Measurements from ENCODE around the gene LOXL3. TPM values are rescaled to one million over a fixed set of nuclear protein-coding genes. Genes with fewer than 3 reads are reported as not detected.

Gene LOXL3
- total and polyA plus RNA-seq, 2 donors from 2014 or later = 2.4 to 9.7 TPM

GRCh38 chr2:74482801-74483674, 70.7 kb downstream of the LOXL3 start, which contains the start of the genes CCDC142 and TTC31:
CCDC142 (minus strand) TSS chr2:74482998; CDS start chr2:74482837, 161 bp downstream.
TTC31 (plus strand) TSS chr2:74483081; CDS start chr2:74483096, 15 bp downstream.
- DNase-seq (peak; percentile 97 to 99 (median 98)), FAIRE-seq (no peak)
- no peaks in the 10 kb centered on the region for H3K9me3 ChIP-seq (ENCODE audit: control insufficient read depth in 2 of 3, insufficient read depth in 1 of 3, low read length in 3 of 3)
- H3K9ac ChIP-seq (ENCODE audit: low read length in 3 of 3) = peak within 1 kb of the TSS; percentile 68 to 98 (median 85)
- peak within 1 kb of the TSS; percentile 95 to 100 (median 99) for H3K4me3 ChIP-seq (ENCODE audit: low read length in 3 of 3)
- intact Hi-C loops (cut with DNase I) = no loop called here
- TF ChIP-seq CTCF (IDR thresholded peaks at IDR 0.05; ENCODE audit: borderline replicate concordance, extremely low read depth, insufficient read depth) = peak; percentile 82
- peak within 1 kb of the TSS; percentile 92 to 98 for H3K27ac ChIP-seq (ENCODE audit: low read depth in 2 of 2, low read length in 2 of 2)
- peaks cover 0 to 20% (median 6%) of the 10 kb centered on the region in 3 donors for H3K4me1 ChIP-seq (ENCODE audit: control insufficient read depth in 2 of 3, insufficient read depth in 2 of 3, low read depth in 1 of 3, low read length in 3 of 3)
- H3K36me3 ChIP-seq (ENCODE audit: control insufficient read depth in 2 of 3, insufficient read depth in 3 of 3, low read length in 3 of 3) = peaks cover 0 to 4% (median 3%) of the 10 kb centered on the region in 3 donors
- H3K27me3 ChIP-seq (ENCODE audit: control insufficient read depth, insufficient read depth, low read length) = no peaks in the 10 kb centered on the region

Other genes starting within 250 kb of the LOXL3 start
- 5.2 TPM for gene SLC4A5, start 210.5 kb downstream of the LOXL3 start, total RNA-seq
- gene SLC4A5, start 210.5 kb downstream of the LOXL3 start, polyA plus RNA-seq (ENCODE audit: insufficient read depth, low read depth, low replicate concordance) = 1.1 TPM
- gene DCTN1, start 173.6 kb downstream of the LOXL3 start, total RNA-seq = 134 TPM
- gene DCTN1, start 173.6 kb downstream of the LOXL3 start, polyA plus RNA-seq (ENCODE audit: insufficient read depth, low read depth, low replicate concordance) = 191 TPM
- 11.6 TPM for gene C2orf81, start 132.3 kb downstream of the LOXL3 start, total RNA-seq
- gene C2orf81, start 132.3 kb downstream of the LOXL3 start, polyA plus RNA-seq (ENCODE audit: insufficient read depth, low read depth, low replicate concordance) = 8.8 TPM
- 23.3 TPM for gene WDR54, start 132.2 kb downstream of the LOXL3 start, total RNA-seq
- gene WDR54, start 132.2 kb downstream of the LOXL3 start, polyA plus RNA-seq (ENCODE audit: insufficient read depth, low read depth, low replicate concordance) = 37.6 TPM
- gene RTKN, start 112.0 kb downstream of the LOXL3 start, total RNA-seq = 76.4 TPM
- gene RTKN, start 112.0 kb downstream of the LOXL3 start, polyA plus RNA-seq (ENCODE audit: insufficient read depth, low read depth, low replicate concordance) = 95.6 TPM
- 44.2 TPM for gene INO80B, start 98.9 kb downstream of the LOXL3 start, total RNA-seq
- gene INO80B, start 98.9 kb downstream of the LOXL3 start, polyA plus RNA-seq (ENCODE audit: insufficient read depth, low read depth, low replicate concordance) = 37.0 TPM
- 83.9 TPM for gene WBP1, start 95.5 kb downstream of the LOXL3 start, total RNA-seq
- 150 TPM for gene WBP1, start 95.5 kb downstream of the LOXL3 start, polyA plus RNA-seq (ENCODE audit: insufficient read depth, low read depth, low replicate concordance)
- gene MOGS, start 88.6 kb downstream of the LOXL3 start, total RNA-seq = 51.9 TPM
- 27.5 TPM for gene MOGS, start 88.6 kb downstream of the LOXL3 start, polyA plus RNA-seq (ENCODE audit: insufficient read depth, low read depth, low replicate concordance)
- gene MRPL53, start 81.3 kb downstream of the LOXL3 start, total RNA-seq = 85.1 TPM
- gene MRPL53, start 81.3 kb downstream of the LOXL3 start, polyA plus RNA-seq (ENCODE audit: insufficient read depth, low read depth, low replicate concordance) = 157 TPM
- gene CCDC142, start 70.9 kb downstream of the LOXL3 start, total RNA-seq = 23.1 TPM
- 2.8 TPM for gene CCDC142, start 70.9 kb downstream of the LOXL3 start, polyA plus RNA-seq (ENCODE audit: insufficient read depth, low read depth, low replicate concordance)
- 29.1 TPM for gene TTC31, start 70.9 kb downstream of the LOXL3 start, total RNA-seq
- 11.5 TPM for gene TTC31, start 70.9 kb downstream of the LOXL3 start, polyA plus RNA-seq (ENCODE audit: insufficient read depth, low read depth, low replicate concordance)
- 2.5 TPM for gene LBX2, start 54.3 kb downstream of the LOXL3 start, total RNA-seq
- gene LBX2, start 54.3 kb downstream of the LOXL3 start, polyA plus RNA-seq (ENCODE audit: insufficient read depth, low read depth, low replicate concordance) = 1.5 TPM
- gene PCGF1, start 46.2 kb downstream of the LOXL3 start, total RNA-seq = 20.7 TPM
- 20.1 TPM for gene PCGF1, start 46.2 kb downstream of the LOXL3 start, polyA plus RNA-seq (ENCODE audit: insufficient read depth, low read depth, low replicate concordance)
- not detected for gene TLX2, start 39.5 kb downstream of the LOXL3 start, total RNA-seq
- not detected for gene TLX2, start 39.5 kb downstream of the LOXL3 start, polyA plus RNA-seq (ENCODE audit: insufficient read depth, low read depth, low replicate concordance)
- not detected for gene DQX1, start 27.7 kb downstream of the LOXL3 start, total RNA-seq
- not detected for gene DQX1, start 27.7 kb downstream of the LOXL3 start, polyA plus RNA-seq (ENCODE audit: insufficient read depth, low read depth, low replicate concordance)
- gene AUP1, start 24.2 kb downstream of the LOXL3 start, total RNA-seq = 91.0 TPM
- 130 TPM for gene AUP1, start 24.2 kb downstream of the LOXL3 start, polyA plus RNA-seq (ENCODE audit: insufficient read depth, low read depth, low replicate concordance)
- gene HTRA2, start 24.0 kb downstream of the LOXL3 start, total RNA-seq = 30.8 TPM
- 44.2 TPM for gene HTRA2, start 24.0 kb downstream of the LOXL3 start, polyA plus RNA-seq (ENCODE audit: insufficient read depth, low read depth, low replicate concordance)
- gene DOK1, start 778 bp upstream of the LOXL3 start, total RNA-seq = 16.7 TPM
- 11.3 TPM for gene DOK1, start 778 bp upstream of the LOXL3 start, polyA plus RNA-seq (ENCODE audit: insufficient read depth, low read depth, low replicate concordance)
- 3.4 TPM for gene M1AP, start 94.4 kb upstream of the LOXL3 start, total RNA-seq
- gene M1AP, start 94.4 kb upstream of the LOXL3 start, polyA plus RNA-seq (ENCODE audit: insufficient read depth, low read depth, low replicate concordance) = 0.49 TPM
- gene SEMA4F, start 100.3 kb upstream of the LOXL3 start, total RNA-seq = 10.8 TPM
- gene SEMA4F, start 100.3 kb upstream of the LOXL3 start, polyA plus RNA-seq (ENCODE audit: insufficient read depth, low read depth, low replicate concordance) = 5.2 TPM

Data from kidney (tissue), 14 donors.